ENCODE data around the gene GJB4. TPM values are rescaled to one million over a fixed set of nuclear protein-coding genes. Genes with fewer than 3 reads are reported as not detected.

GJB4 gene
- total and polyA plus RNA-seq, 3 donors from 2014 or later, result not detected

DNA sequence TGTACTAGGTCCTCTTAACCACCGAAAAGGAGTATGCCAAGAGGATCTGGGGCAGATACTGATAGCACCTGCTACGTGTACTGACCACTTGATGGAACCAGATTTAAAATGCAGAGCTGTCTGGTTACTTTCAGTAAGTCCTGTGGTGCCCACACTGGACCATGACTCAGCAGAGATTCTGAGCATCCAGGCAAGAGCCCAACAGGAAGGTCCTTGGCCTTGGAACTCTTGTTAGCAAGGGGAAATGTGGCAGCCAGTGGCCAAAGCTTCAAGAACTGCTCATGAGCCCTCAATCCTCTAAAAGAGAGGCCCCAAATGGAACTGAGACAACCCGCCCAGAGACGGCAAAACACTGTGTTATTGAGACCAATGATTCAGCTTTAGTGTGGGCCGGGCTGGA is 8.9 kb upstream of the GJB4 start:
- intact Hi-C loops (cut with DNase I; ENCODE audit: low total_unique reads), result no loop called here
- H3K27me3 ChIP-seq, result no peaks in the 10 kb centered on the region
- no peak overlapping the region for H3K4me3 ChIP-seq
- 92 to 96% methylated on average over 5 of the region's 5 CpGs for WGBS, 2 donors
- no peaks in the 10 kb centered on the region for H3K9me3 ChIP-seq
- no peak for DNase-seq
- H3K36me3 ChIP-seq (ENCODE audit: low read depth, missing control alignments), result no peaks in the 10 kb centered on the region
- no peak overlapping the region for H3K27ac ChIP-seq
- TF ChIP-seq POLR2A (IDR thresholded peaks at IDR 0.05), result no peak
- TF ChIP-seq, protein P1, sequence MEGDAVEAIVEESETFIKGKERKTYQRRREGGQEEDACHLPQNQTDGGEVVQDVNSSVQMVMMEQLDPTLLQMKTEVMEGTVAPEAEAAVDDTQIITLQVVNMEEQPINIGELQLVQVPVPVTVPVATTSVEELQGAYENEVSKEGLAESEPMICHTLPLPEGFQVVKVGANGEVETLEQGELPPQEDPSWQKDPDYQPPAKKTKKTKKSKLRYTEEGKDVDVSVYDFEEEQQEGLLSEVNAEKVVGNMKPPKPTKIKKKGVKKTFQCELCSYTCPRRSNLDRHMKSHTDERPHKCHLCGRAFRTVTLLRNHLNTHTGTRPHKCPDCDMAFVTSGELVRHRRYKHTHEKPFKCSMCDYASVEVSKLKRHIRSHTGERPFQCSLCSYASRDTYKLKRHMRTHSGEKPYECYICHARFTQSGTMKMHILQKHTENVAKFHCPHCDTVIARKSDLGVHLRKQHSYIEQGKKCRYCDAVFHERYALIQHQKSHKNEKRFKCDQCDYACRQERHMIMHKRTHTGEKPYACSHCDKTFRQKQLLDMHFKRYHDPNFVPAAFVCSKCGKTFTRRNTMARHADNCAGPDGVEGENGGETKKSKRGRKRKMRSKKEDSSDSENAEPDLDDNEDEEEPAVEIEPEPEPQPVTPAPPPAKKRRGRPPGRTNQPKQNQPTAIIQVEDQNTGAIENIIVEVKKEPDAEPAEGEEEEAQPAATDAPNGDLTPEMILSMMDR (IDR thresholded peaks at IDR 0.05), result no peak
- H3K4me1 ChIP-seq, result no peaks in the 10 kb centered on the region

DNA sequence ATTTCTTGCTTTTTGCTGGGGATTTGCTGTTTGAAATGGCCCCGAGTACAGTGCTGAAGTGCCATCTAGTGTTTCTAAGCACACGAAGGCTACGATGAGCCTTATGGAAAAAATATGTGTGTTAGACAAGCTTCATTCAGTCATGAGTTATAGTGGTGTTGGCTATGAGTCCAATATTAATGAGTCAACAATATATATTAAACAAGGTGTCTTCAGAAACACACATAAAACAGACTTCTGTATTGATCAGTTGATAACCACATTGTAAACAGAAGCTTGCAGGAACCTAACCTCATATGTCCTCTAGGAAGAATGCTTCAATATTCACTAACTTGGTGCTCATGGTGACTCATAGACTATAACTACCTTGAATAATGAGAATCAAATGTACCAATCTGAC is 6.4 kb upstream of the GJB4 start:
- no peak for DNase-seq
- no peak overlapping the region for H3K27ac ChIP-seq
- H3K4me3 ChIP-seq, result no peak overlapping the region
- no peaks in the 10 kb centered on the region for H3K9me3 ChIP-seq
- WGBS, 2 donors, result 89 to 91% methylated on average over 3 of the region's 3 CpGs
- no peaks in the 10 kb centered on the region for H3K4me1 ChIP-seq
- H3K27me3 ChIP-seq, result no peaks in the 10 kb centered on the region
- intact Hi-C loops (cut with DNase I; ENCODE audit: low total_unique reads), result no loop called here
- TF ChIP-seq, protein P1 (IDR thresholded peaks at IDR 0.05), result no peak
- no peaks in the 10 kb centered on the region for H3K36me3 ChIP-seq (ENCODE audit: low read depth, missing control alignments)

DNA sequence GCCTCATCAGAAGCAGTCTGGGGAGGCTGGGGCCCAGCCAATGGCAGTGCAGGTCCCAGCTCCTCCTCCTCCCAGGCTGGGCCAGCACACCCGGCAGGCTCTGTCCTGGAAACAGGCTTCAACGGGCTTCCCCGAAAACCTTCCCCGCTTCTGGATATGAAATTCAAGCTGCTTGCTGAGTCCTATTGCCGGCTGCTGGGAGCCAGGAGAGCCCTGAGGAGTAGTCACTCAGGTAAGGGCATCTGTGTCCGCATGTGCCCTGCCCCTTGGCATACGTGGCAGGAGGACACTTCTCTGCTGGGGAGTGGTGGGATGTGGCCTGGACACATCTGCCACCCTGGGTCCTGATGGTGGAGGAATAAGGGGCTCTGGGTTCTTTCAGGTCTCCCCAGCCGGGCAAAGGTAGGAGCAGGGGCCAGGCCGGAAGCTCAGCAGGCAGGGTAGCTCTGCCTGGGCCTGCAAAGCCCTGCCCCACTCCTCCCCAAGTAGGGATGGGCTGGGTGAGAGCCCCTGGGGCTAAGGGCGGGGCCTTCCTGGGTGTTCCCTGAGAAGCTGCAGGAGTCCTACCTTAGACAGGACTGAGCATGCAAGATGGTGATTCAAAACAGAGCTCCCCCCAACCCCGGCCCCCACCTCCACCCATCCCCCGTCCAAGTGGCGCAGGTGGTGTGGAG is 4.4 kb upstream of the GJB4 start, which contains the start of gene GJB5:
GJB5 (plus strand) TSS at position 84 of the 674 bp plus-strand sequence. CDS start 2,284 bp downstream, outside the sequence.
- Histone ChIP-seq H3K4me3 (no peak within 1 kb of the TSS), H3K27ac (no peak within 1 kb of the TSS), H3K4me1 (no peaks in the 10 kb centered on the region), H3K27me3 (no peaks in the 10 kb centered on the region), H3K9me3 (no peaks in the 10 kb centered on the region), H3K36me3 (ENCODE audit: low read depth, missing control alignments) (no peaks in the 10 kb centered on the region)
- intact Hi-C loops (cut with DNase I; ENCODE audit: low total_unique reads), result no loop called here
- no peak for DNase-seq
- TF ChIP-seq, protein P1 (IDR thresholded peaks at IDR 0.05), result no peak
- TF ChIP-seq POLR2A (IDR thresholded peaks at IDR 0.05), result no peak
- WGBS, 2 donors, result 70% methylated on average over 13 of the region's 13 CpGs; no CpG with 5 or more reads in 1 of the 2 donors

DNA sequence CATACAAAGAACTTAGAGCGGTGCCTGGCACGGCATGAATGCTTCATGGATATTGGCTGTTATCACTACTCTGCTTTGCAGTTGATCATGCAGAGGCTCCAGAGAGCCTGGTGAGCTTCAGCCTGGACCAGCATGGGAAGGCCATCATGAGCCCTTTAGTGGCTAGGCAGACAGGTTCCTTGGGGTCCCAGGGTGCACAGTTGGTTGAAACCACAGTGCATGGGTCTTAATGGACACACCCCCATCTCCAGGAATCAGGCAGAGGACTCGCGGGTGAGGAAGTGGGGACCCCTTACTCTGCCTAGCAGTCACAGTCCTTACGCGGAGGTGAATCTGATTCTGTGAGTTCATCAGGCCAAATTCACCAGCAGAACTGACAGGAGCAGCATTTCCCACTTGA is 3.6 kb upstream of the GJB4 start:
- TF ChIP-seq POLR2A (IDR thresholded peaks at IDR 0.05), result no peak
- TF ChIP-seq, protein P1 (IDR thresholded peaks at IDR 0.05), result no peak
- intact Hi-C loops (cut with DNase I; ENCODE audit: low total_unique reads), result no loop called here
- 92 to 95% methylated on average over 5 to 6 of the region's 6 CpGs for WGBS, 2 donors
- Histone ChIP-seq H3K9me3 (no peaks in the 10 kb centered on the region), H3K4me3 (no peak overlapping the region), H3K36me3 (ENCODE audit: low read depth, missing control alignments) (no peaks in the 10 kb centered on the region), H3K27ac (no peak overlapping the region), H3K4me1 (no peaks in the 10 kb centered on the region), H3K27me3 (no peaks in the 10 kb centered on the region)
- DNase-seq, result no peak

DNA sequence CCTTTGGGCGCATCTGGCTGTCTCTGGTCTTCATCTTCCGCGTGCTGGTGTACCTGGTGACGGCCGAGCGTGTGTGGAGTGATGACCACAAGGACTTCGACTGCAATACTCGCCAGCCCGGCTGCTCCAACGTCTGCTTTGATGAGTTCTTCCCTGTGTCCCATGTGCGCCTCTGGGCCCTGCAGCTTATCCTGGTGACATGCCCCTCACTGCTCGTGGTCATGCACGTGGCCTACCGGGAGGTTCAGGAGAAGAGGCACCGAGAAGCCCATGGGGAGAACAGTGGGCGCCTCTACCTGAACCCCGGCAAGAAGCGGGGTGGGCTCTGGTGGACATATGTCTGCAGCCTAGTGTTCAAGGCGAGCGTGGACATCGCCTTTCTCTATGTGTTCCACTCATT is 2.2 kb upstream of the GJB4 start:
- DNase-seq, result no peak
- intact Hi-C loops (cut with DNase I; ENCODE audit: low total_unique reads), result no loop called here
- WGBS, 2 donors, result 93 to 95% methylated on average over 19 to 21 of the region's 21 CpGs

More for the DNA sequence above, 2.2 kb upstream of the GJB4 start:
- Histone ChIP-seq H3K4me1 (no peaks in the 10 kb centered on the region), H3K27me3 (no peaks in the 10 kb centered on the region), H3K4me3 (no peak overlapping the region), H3K36me3 (ENCODE audit: low read depth, missing control alignments) (no peaks in the 10 kb centered on the region), H3K27ac (no peak overlapping the region), H3K9me3 (no peaks in the 10 kb centered on the region)
- TF ChIP-seq POLR2A (IDR thresholded peaks at IDR 0.05), result no peak
- TF ChIP-seq, protein P1 (IDR thresholded peaks at IDR 0.05), result no peak
